A549 (cell line): ENCODE measurements around the gene CALN1.

Experiments used
- BHLHE40 ChIP-seq: IDR thresholded peaks from 2 replicates; pipeline ENCODE4 v1.6.1; 2012; ENCODE audit warnings: low read depth, low read length, inconsistent platforms
- CHD2 ChIP-seq: fragments of 150-350 bp; IDR thresholded peaks from 2 replicates; pipeline ENCODE4 v1.6.1; 2014; ENCODE audit warnings: low read length; ENCODE audit not compliant: partially characterized antibody
- CHD4 ChIP-seq: fragments of 200-600 bp; sonication (generic); IDR thresholded peaks from 2 replicates; pipeline ENCODE4 v1.6.1; 2016; ENCODE audit warnings: antibody characterized with exemption, mild to moderate bottlenecking, borderline replicate concordance
- POLR2A ChIP-seq: IDR thresholded peaks from 2 replicates; pipeline ENCODE4 v1.6.1; 2012; ENCODE audit warnings: mild to moderate bottlenecking, low read length
- ZSCAN20 ChIP-seq: fragments of 250-450 bp; sonication (Bioruptor Pico); IDR thresholded peaks from 2 replicates; pipeline ENCODE4 v1.8.0; 2022; ENCODE audit warnings: mild to moderate bottlenecking, moderate library complexity
- TF ChIP-seq, protein P1 (sequence below): fragments of >200 bp; sonication (Bioruptor Twin); formaldehyde crosslinking; IDR thresholded peaks from 3 replicates; pipeline ENCODE4 v1.5.1; 2016
- TF ChIP-seq, protein P2 (sequence below): fragments of 250-450 bp; sonication (Bioruptor Pico); IDR thresholded peaks from 2 replicates; pipeline ENCODE4 v1.5.0; 2021; ENCODE audit warnings: mild to moderate bottlenecking, moderate library complexity, borderline replicate concordance

DNA sequence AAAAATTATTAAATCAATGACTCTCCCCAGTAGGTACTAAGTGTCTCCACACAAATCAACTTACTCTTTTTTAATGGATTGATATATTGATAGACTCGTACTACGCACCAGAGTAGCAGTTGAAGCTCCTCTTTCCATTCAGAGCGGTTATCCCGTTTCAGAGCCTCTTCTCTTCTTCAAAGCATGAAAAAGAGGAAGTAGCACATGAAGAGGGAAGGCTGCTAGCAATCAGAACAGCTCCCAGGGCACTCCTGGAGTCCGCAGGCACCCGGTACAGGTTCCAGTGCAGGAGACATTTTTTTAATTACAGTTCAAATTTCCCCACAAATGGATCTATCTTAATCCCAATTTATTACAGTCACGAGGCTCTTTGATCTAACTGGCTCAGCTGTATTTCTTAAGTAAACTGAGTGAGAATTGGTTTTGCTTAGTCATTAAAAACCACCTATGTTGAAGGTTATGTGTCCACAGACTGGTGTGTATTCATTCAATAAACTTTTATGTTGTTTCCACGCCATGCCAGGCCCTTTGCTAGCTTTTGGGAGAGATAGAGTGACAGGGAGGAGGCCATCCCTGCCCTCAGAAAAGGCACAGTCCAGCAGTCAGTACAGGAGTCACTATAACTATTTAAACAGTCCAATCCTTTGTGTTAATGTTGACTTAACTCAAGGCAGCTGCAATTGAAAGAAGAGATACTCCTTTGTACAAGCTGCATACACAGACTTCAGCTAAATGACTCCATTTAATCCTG, 32.1 kb upstream of the CALN1 start:
- TF ChIP-seq, protein P1, sequence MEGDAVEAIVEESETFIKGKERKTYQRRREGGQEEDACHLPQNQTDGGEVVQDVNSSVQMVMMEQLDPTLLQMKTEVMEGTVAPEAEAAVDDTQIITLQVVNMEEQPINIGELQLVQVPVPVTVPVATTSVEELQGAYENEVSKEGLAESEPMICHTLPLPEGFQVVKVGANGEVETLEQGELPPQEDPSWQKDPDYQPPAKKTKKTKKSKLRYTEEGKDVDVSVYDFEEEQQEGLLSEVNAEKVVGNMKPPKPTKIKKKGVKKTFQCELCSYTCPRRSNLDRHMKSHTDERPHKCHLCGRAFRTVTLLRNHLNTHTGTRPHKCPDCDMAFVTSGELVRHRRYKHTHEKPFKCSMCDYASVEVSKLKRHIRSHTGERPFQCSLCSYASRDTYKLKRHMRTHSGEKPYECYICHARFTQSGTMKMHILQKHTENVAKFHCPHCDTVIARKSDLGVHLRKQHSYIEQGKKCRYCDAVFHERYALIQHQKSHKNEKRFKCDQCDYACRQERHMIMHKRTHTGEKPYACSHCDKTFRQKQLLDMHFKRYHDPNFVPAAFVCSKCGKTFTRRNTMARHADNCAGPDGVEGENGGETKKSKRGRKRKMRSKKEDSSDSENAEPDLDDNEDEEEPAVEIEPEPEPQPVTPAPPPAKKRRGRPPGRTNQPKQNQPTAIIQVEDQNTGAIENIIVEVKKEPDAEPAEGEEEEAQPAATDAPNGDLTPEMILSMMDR = no peak
- TF ChIP-seq BHLHE40 (no peak), POLR2A (no peak), ZSCAN20 (CRISPR knock-in tag) (no peak), CHD4 (no peak), CHD2 (no peak)
- TF ChIP-seq, protein P2, sequence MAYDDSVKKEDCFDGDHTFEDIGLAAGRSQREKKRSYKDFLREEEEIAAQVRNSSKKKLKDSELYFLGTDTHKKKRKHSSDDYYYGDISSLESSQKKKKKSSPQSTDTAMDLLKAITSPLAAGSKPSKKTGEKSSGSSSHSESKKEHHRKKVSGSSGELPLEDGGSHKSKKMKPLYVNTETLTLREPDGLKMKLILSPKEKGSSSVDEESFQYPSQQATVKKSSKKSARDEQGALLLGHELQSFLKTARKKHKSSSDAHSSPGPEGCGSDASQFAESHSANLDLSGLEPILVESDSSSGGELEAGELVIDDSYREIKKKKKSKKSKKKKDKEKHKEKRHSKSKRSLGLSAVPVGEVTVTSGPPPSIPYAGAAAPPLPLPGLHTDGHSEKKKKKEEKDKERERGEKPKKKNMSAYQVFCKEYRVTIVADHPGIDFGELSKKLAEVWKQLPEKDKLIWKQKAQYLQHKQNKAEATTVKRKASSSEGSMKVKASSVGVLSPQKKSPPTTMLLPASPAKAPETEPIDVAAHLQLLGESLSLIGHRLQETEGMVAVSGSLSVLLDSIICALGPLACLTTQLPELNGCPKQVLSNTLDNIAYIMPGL (CRISPR knock-in tag) = no peak
